ENCODE data around the gene AMMECR1L. TPM values are rescaled to one million over a fixed set of nuclear protein-coding genes. Genes with fewer than 3 reads are reported as not detected.
"Not testable (repeated sequence)": the region's sequence is repeated elsewhere in the genome, so short reads cannot be mapped to it uniquely, and the experiment has no call there.

AMMECR1L gene
- total RNA-seq, 1 experiment from 2014 or later = 11.8 TPM

DNA sequence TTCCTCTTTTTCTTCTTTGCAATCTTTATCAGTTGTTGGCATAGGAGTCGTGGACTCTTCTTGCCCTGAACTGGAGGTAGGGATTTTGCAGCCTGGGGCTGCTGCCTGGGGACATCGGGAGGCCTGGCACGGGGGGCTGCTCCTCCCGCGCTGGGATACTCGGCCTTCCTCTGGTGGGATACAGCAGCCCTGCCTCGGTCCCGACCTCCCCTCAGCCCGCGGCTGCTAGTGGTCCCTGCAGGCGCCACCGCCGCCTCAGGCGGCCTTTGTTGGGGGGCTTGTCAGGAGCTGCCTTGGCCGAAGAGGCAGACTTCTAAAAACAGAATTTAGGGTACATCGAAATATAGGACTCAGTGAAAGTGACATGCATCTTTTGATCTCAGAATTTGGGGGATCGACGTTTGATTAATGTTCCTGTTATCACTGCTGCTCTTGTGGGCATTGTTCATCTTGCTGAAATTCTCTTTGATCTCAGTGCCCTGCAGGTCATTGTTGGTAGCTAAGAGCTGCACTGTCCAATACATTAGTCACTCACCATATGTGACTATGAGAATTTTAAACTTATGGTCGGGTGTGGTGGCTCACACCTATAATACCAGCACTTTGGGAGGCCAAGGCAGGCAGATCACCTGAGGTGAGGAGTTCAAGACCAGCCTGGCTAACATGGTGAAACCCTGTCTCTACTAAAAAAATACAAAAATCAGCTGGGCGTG is 44.1 kb downstream of the AMMECR1L start:
- DNase-seq (ENCODE audit: low spot score) = no peak

DNA sequence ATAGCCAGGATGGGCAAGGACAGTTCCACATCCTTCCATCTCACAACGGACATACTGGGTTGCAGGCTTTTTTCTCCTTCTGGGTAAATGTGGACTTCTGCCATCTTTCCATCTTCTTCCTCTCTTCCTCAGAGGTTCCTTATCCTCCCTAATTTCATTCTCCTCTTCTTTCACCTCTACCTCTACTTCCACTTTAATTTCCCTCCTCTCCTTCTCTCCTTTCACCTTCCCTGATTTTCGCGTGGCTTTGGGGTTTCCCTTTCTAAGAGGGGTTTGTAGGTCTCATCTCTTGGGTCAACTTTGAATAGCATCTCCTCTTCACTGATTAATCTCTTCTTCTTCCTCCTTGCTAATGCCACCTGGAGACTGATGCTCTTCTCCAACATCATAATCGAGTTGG is 44.9 kb downstream of the AMMECR1L start:
- no peak for DNase-seq (ENCODE audit: low spot score)

DNA sequence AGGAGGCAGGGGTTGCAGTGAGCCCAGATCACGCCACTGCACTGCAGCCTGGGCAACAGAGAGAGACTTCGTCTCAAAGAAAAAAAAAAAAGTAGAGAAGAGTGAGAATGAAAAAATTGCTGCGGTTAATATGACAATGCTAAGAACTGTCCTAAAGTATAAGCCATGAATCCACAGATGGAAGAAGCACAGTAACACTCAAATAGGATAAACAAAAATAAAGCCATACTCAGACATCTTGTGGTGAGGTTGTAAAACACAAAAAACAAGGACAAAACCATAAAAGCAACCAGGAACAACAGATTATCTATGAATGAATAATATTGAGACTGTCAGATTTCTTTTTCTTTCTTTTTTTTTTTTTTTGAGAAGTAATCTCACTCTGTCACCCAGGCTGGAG is 50.8 kb downstream of the AMMECR1L start:
- no peak for DNase-seq (ENCODE audit: low spot score)

DNA sequence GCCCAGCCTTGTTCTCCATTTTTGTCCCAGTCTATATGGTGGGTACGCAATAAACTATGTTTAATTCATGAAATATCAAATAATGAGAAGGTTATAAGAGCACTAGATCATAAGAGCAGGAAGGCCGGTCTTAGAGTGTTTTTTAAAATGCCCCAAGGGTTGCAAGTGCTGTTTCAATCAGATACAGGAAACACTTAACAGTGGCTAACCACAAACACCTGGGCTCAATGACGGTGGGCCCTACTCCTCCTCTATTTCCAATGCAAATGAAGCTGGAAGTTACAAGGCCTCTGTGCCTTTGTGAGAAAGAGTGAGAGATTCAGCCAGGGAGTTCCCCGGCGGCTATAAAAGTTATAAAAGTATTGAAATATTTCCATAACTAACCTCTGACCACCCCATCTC is 55.9 kb downstream of the AMMECR1L start:
- peak; percentile 69 for DNase-seq (ENCODE audit: low spot score)

DNA sequence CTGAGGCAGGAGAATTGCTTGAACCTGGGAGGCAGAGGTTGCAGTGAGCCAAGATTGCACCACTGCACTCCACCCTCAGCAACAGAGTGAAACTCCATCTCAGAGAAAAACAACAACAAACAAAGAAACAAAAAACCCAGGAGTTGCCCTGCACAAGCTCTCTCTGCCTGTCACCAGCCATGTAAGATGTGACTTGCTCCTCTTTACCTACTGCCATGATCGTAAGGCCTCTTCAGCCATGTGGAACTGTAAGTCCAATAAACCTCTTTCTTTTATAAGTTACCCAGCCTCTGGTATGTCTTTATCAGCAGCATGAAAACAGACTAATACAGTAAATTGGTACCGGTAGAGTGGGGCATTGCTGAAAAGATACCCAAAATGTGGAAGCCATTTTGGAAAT is 59.0 kb downstream of the AMMECR1L start:
- not testable (repeated sequence) for DNase-seq (ENCODE audit: low spot score)

DNA sequence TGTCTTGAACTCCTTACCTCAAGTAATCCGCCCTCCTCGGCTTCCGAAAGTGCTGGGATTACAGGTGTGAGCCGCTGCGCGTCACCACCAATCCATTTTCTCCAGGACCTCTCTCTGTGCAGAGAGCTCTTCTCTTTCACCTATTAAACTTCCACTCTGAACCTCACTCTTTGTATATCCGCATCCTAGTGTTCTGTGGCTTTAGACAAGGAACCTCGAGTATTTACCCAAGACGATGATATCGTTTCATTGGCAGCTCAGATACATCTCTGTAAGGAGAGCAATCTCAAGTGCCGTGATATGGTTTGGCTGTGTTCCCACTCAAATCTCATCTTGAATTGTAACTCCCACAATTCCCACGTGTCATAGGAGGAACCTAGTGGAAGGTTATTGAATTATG is 59.7 kb downstream of the AMMECR1L start:
- DNase-seq (ENCODE audit: low spot score) = no peak

DNA sequence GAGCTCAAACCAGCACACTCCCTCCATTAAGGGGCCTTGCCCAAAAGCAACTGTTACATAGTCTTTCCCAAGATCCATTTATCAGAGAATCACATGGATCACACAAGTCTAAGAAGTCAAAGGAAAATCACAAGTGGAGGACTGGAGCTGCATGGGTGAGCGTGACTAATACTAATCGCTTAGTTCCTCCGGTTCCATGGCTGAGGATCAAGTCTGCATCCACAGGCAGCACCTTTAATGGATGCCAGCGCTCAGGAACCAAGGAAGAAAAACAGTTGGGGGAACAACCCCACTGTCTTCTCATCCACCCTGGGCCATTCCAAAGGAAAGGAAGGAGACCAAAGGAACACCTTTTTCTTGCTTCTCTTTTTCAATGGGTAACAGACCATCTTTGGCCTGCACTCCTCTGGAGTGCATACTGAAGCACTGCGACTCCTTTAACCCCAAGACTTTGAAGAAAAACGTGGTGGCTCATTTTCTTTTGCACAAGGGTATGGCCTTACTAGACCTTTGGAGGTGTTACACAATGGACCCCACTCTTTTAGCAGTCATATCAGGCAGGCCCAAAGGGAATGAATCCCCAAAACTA is 65.6 kb downstream of the AMMECR1L start:
- no peak for DNase-seq (ENCODE audit: low spot score)

DNA sequence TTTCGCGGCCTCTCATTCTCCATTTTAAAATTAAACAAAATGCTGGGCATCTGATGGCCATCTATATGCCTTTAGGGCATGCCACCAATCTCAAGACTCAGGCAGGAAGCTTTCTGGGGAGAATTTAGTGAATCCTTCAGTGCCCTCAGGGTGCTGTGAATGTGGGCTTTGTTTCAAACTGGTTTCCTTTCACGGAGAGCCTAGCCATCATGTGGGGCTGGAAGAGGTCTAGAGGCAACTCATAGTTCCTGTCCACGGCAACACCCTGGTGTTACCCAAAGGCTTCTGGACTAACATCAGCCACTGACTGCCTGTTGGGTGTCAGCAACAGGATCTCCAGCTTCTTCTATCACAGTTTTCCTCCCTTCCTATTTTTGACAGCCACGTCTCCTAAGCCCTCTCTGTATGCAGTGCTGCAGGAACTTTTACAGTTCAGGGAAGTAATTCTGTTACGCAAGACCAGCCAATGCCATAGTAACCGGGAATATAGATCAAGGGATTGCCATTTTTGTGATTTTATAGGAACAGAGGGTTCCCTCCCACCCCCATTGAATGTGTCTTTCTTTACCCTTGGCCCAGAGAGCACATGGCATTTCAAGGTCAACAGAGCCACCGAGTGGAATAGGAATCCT is 66.8 kb downstream of the AMMECR1L start:
- DNase-seq (ENCODE audit: low spot score) = no peak

DNA sequence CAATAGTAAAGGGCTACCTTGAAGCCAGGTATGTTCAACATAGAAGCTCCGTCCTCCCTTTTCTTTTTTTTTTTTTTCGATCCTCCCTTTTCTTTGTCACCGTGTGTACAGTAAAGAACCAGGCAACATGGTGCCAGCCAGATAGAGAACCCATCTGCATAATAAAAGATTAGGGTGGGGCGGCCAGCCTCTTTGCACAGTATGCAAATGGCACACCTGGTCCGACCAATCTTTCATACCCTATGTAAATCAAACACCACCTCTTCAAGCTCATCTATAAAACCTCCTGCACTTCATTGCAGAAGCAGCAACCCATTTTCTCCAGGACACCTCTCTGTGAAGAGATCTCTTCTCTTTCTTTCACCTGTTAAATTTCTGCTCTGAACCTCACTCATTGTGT is 67.5 kb downstream of the AMMECR1L start:
- no peak for DNase-seq (ENCODE audit: low spot score)

DNA sequence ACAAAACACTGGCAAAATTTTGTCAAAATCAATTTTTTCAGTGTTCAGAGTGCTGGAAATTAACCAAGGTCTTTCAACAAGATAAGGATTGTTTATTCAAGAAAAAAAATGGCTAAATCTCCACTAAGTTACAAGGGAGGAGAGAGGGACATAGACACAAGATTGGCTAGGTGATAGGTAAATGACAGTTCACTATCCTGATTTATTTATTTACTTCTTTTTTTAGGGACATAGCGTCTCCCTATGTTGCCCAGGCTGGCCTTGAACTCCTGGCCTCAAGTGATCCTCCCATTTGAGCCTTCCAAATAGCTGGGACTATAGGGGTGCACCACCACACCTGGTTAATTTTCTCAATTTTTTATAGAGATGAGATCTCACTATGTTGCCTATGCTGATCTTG is 71.1 kb downstream of the AMMECR1L start:
- no peak for DNase-seq (ENCODE audit: low spot score)

DNA sequence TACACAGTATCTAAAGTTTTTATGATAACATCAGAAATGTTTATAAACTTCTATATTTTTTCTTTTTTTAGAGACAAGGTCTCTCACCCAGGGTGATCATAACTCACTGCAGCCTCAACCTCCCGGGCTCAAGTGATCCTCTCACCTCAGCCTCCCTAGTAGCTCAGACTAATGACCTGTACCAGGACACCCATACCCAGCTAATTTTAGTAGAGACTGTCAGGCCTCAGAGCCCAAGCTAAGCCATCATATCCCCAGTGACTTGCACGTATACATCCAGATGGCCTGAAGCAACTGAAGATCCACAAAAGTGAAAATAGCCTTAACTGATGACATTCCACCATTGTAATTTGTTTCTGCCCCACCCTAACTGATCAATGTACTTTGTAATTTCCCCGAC is 73.3 kb downstream of the AMMECR1L start:
- not testable (repeated sequence) for DNase-seq (ENCODE audit: low spot score)

Other genes with a start within 250 kb of the AMMECR1L start
- gene GPR17, start 239.8 kb downstream of the AMMECR1L start, total RNA-seq (2014; rRNA removed; shearing (Covaris generic)) = not detected in 2 replicates
- gene LIMS2, start 210.4 kb downstream of the AMMECR1L start, total RNA-seq (2014; rRNA removed; shearing (Covaris generic)) = 0.41 TPM in 1 of 2 replicates, not detected in the other
- 8.3 and 8.7 TPM in 2 replicates for gene SFT2D3, start 184.5 kb downstream of the AMMECR1L start, total RNA-seq (2014; rRNA removed; shearing (Covaris generic))
- gene WDR33, start 74.8 kb downstream of the AMMECR1L start, total RNA-seq (2014; rRNA removed; shearing (Covaris generic)) = 11.1 and 29.9 TPM in 2 replicates
- gene POLR2D, start 27.8 kb downstream of the AMMECR1L start, total RNA-seq (2014; rRNA removed; shearing (Covaris generic)) = 21.2 and 23.8 TPM in 2 replicates
- 15.5 and 16.5 TPM in 2 replicates for gene SAP130, start 142.1 kb upstream of the AMMECR1L start, total RNA-seq (2014; rRNA removed; shearing (Covaris generic))
- gene UGGT1, start 205.2 kb upstream of the AMMECR1L start, total RNA-seq (2014; rRNA removed; shearing (Covaris generic)) = 39.9 and 45.6 TPM in 2 replicates